Panc1 (cell line): ENCODE data around the gene AP5Z1. TPM values are rescaled to one million over a fixed set of nuclear protein-coding genes. Genes with fewer than 3 reads are reported as not detected.

ENCODE experiments used
- ATAC-seq: fragments of 200-7000 bp; cut with Tn5 transposase; 2 replicates; pipeline ENCODE4 v1.9.1; 2020; ENCODE audit warnings: mild to moderate bottlenecking, moderate library complexity
- BruUV-seq: library from RNA; stranded (reverse); fragments of 400-500 nt; replicated peaks from 2 replicates; lab custom pipeline; 2021; lab: Mats Ljungman, UMichigan
- CTCF ChIA-PET: fragments of 300-600 bp; sonication (Branson Sonifier 250); formaldehyde crosslinking; loops from one replicate; lab custom pipeline; 2022; ENCODE audit warnings: antibody characterized with exemption; lab: Charles Lee
- POLR2A ChIA-PET: fragments of 300-600 bp; sonication (Branson Sonifier 250); formaldehyde crosslinking; loops from one replicate; lab custom pipeline; 2022; ENCODE audit warnings: antibody characterized with exemption; lab: Charles Lee
- DNase-seq: peaks from one replicate; pipeline ENCODE4 v3.0.0-alpha.2; 2010; ENCODE audit warnings: low read depth, low spot score
- H3K27ac ChIP-seq: 2 replicates; pipeline ENCODE4 v1.5.1; 2011; ENCODE audit warnings: mild to moderate bottlenecking, low read length, inconsistent platforms
- H3K27me3 ChIP-seq: fragments of 200-500 bp; sonication (Bioruptor generic); 2 replicates; pipeline ENCODE4 v1.6.0; 2014; ENCODE audit warnings: low read length, inconsistent platforms; ENCODE audit not compliant: control insufficient read depth, insufficient read depth
- H3K36me3 ChIP-seq: fragments of 200-500 bp; sonication (Bioruptor generic); 2 replicates; pipeline ENCODE4 v1.5.1; 2014; ENCODE audit warnings: inconsistent platforms, mild to moderate bottlenecking, low read length, moderate library complexity; ENCODE audit not compliant: control insufficient read depth, insufficient read depth
- H3K4me1 ChIP-seq: 2 replicates; pipeline ENCODE4 v1.5.1; 2011; ENCODE audit warnings: inconsistent platforms, mild to moderate bottlenecking, low read length, moderate library complexity; ENCODE audit not compliant: control insufficient read depth, insufficient read depth
- H3K4me3 ChIP-seq, 2 experiments: 2 replicates each; pipeline ENCODE4 v1.5.1; 2011 to 2012; ENCODE audit warnings: low read depth in 2 of 2, low read length in 2 of 2, mild to moderate bottlenecking in 2 of 2, inconsistent platforms in 1 of 2, moderate library complexity in 1 of 2
- H3K9me3 ChIP-seq: fragments of 200-500 bp; sonication (Bioruptor generic); 2 replicates; pipeline ENCODE4 v1.5.1; 2014; ENCODE audit warnings: low read depth, mild to moderate bottlenecking, inconsistent platforms, low read length, moderate library complexity; ENCODE audit not compliant: control insufficient read depth, insufficient read depth
- POLR2AphosphoS5 ChIP-seq: IDR thresholded peaks from 2 replicates; pipeline ENCODE4 v1.6.1; 2012; ENCODE audit warnings: mild to moderate bottlenecking, low read depth, low read length, moderate library complexity
- SIN3A ChIP-seq: IDR thresholded peaks from 2 replicates; pipeline ENCODE4 v1.6.1; 2012; ENCODE audit warnings: low read depth, mild to moderate bottlenecking, low read length, moderate library complexity, borderline replicate concordance; ENCODE audit not compliant: insufficient read depth
- TCF7L2 ChIP-seq: IDR thresholded peaks from 2 replicates; pipeline ENCODE4 v1.6.1; 2011; ENCODE audit warnings: mild to moderate bottlenecking, low read depth, low read length, inconsistent platforms
- in situ Hi-C: cut with HindIII; loops from 2 replicates; pipeline ENCODE4 v1.10.0; 2016; ENCODE audit warnings: low sequenced_read_pairs, low pct_unique_long_range_greater_than_20kb
- intact Hi-C: fragments of 100-400 bp; cut with micrococcal nuclease; formaldehyde crosslinking; loops from one replicate; pipeline ENCODE4 v1.10.0; 2022; ENCODE audit not compliant: unreplicated experiment
- total RNA-seq: library from RNA; stranded (reverse); gene quantifications from one replicate; pipeline ENCODE4 v1.2.1, GENCODE V29; 2021; ENCODE audit not compliant: unreplicated experiment
- TF ChIP-seq, protein P1 (sequence below), 2 experiments: IDR thresholded peaks; 2 replicates each; pipeline ENCODE4 v1.6.1; 2011 to 2012; ENCODE audit warnings: low read depth in 2 of 2, control low read depth in 1 of 2, low read length in 1 of 2, mild to moderate bottlenecking in 1 of 2, moderate library complexity in 1 of 2; ENCODE audit not compliant: insufficient read depth in 1 of 2
- TF ChIP-seq, protein P2 (sequence below): fragments of 450-650 bp; IDR thresholded peaks from 2 replicates; pipeline ENCODE4 v1.5.1; 2017; ENCODE audit warnings: mild to moderate bottlenecking

Gene AP5Z1
- total RNA-seq, 1 experiment from 2014 or later: 100.0 TPM

DNA sequence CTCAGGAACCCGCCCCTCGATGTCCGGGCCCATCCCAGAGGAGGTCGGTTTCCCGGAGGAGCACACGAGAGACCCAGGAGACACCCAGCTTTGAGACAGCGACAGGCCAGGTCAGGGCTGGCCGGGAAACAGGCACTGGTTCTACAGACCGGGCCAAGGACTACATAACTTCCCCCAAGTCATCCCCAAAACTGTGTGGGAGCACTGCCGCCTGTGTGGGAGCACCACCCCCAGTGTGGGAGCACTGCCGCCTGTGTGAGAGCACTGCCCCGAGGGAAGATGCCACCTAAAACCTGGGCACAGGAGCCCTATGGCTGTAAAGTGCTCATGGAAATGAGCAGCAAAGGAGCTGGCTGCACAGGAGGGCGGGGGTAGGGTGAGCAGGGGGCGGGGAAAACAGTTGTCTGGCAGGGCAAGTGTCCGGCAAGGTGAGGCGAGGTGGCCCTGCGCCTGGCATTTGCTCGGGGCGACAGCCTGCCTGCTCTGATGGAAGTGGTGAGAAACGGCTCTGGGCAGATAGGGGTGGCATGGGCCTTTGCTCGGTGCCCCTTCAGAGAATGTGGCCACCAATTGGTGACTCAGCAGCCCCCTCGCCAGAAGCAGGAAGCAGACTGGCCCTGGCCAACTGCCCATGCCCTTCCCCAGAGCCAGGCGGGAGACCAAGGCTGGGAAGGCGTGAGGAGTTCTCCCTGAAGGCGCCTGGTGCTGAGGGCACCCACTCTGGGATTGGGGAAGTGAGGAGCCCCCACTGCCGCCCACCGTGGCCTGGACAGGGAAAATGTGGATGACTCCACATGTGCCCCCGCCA is 60.2 kb downstream of the AP5Z1 start:
- H3K4me3 ChIP-seq: no peak overlapping the region
- H3K27me3 ChIP-seq: no peaks in the 10 kb centered on the region
- CTCF ChIA-PET: no interaction called here
- H3K27ac ChIP-seq: no peak overlapping the region
- POLR2A ChIA-PET: no interaction called here
- H3K36me3 ChIP-seq: no peaks in the 10 kb centered on the region
- H3K9me3 ChIP-seq: no peaks in the 10 kb centered on the region
- ATAC-seq (no peak), DNase-seq (no peak)
- intact Hi-C loops (no loop called here), in situ Hi-C loops (no loop called here)
- H3K4me1 ChIP-seq: no peaks in the 10 kb centered on the region
- TF ChIP-seq, protein P1, sequence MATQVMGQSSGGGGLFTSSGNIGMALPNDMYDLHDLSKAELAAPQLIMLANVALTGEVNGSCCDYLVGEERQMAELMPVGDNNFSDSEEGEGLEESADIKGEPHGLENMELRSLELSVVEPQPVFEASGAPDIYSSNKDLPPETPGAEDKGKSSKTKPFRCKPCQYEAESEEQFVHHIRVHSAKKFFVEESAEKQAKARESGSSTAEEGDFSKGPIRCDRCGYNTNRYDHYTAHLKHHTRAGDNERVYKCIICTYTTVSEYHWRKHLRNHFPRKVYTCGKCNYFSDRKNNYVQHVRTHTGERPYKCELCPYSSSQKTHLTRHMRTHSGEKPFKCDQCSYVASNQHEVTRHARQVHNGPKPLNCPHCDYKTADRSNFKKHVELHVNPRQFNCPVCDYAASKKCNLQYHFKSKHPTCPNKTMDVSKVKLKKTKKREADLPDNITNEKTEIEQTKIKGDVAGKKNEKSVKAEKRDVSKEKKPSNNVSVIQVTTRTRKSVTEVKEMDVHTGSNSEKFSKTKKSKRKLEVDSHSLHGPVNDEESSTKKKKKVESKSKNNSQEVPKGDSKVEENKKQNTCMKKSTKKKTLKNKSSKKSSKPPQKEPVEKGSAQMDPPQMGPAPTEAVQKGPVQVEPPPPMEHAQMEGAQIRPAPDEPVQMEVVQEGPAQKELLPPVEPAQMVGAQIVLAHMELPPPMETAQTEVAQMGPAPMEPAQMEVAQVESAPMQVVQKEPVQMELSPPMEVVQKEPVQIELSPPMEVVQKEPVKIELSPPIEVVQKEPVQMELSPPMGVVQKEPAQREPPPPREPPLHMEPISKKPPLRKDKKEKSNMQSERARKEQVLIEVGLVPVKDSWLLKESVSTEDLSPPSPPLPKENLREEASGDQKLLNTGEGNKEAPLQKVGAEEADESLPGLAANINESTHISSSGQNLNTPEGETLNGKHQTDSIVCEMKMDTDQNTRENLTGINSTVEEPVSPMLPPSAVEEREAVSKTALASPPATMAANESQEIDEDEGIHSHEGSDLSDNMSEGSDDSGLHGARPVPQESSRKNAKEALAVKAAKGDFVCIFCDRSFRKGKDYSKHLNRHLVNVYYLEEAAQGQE (IDR thresholded peaks at IDR 0.05; ENCODE audit: insufficient read depth in 1 of 2, low read depth in 2 of 2, low read length in 1 of 2): no peak
- TF ChIP-seq POLR2AphosphoS5 (no peak), SIN3A (no peak), TCF7L2 (no peak)
- TF ChIP-seq, protein P2, sequence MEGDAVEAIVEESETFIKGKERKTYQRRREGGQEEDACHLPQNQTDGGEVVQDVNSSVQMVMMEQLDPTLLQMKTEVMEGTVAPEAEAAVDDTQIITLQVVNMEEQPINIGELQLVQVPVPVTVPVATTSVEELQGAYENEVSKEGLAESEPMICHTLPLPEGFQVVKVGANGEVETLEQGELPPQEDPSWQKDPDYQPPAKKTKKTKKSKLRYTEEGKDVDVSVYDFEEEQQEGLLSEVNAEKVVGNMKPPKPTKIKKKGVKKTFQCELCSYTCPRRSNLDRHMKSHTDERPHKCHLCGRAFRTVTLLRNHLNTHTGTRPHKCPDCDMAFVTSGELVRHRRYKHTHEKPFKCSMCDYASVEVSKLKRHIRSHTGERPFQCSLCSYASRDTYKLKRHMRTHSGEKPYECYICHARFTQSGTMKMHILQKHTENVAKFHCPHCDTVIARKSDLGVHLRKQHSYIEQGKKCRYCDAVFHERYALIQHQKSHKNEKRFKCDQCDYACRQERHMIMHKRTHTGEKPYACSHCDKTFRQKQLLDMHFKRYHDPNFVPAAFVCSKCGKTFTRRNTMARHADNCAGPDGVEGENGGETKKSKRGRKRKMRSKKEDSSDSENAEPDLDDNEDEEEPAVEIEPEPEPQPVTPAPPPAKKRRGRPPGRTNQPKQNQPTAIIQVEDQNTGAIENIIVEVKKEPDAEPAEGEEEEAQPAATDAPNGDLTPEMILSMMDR: no peak
- no TSS peak for BruUV-seq

DNA sequence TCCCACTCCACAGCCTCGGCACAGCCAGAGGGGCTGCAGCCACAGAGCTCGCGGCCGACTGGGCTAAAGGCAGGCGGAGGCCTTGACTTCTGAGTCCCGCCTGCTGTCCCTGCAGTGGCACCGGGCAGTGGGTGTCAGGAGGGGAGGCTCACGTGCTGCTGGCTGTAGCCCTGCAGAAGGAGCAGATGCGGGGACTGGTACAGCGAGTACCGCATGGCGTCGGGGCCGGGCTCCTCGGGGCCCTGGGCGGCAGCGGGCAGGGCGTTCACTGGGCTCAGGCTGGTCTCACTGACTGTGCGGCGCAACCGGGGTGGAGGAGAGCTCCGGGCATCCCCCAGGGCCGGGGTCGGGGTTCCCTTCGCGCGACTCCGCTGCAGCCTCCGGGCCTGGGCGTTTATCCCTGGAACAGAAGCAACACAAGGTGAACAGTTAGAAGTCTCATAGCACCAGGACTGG is 60.8 kb downstream of the AP5Z1 start:
- no TSS peak for BruUV-seq
- DNase-seq (no peak), ATAC-seq (no peak)
- intact Hi-C loops: no loop called here
- no peaks in the 10 kb centered on the region for H3K36me3 ChIP-seq
- in situ Hi-C loops: no loop called here
- ChIA-PET POLR2A (no interaction called here), CTCF (no interaction called here)
- no peak overlapping the region for H3K4me3 ChIP-seq
- TF ChIP-seq TCF7L2 (no peak), POLR2AphosphoS5 (no peak), SIN3A (no peak)
- TF ChIP-seq, protein P1 (IDR thresholded peaks at IDR 0.05; ENCODE audit: insufficient read depth in 1 of 2, low read depth in 2 of 2, low read length in 1 of 2): no peak
- TF ChIP-seq, protein P2: no peak
- no peaks in the 10 kb centered on the region for H3K4me1 ChIP-seq
- no peaks in the 10 kb centered on the region for H3K27me3 ChIP-seq
- no peaks in the 10 kb centered on the region for H3K9me3 ChIP-seq
- no peak overlapping the region for H3K27ac ChIP-seq
